CD4-positive, CD25-positive, alpha-beta regulatory T cell (primary cell): Measurements from ENCODE around the gene YEATS2. TPM values are rescaled to one million over a fixed set of nuclear protein-coding genes. Genes with fewer than 3 reads are reported as not detected.

Experiments used
- ATAC-seq, 2 donors: fragments of 150-1000 bp; cut with Tn5 transposase; one replicate each; pipeline ENCODE4 v1.10.0; 2021; ENCODE audit warnings: low read depth in 2 of 2, moderate number of reproducible peaks in 2 of 2, moderate library complexity in 1 of 2
- DNase-seq, 3 donors: peaks; one replicate each; pipeline versions ENCODE4 v3.0.0 to v3.0.0-alpha.2; 2012 to 2022; ENCODE audit warnings: mixed read lengths in 1 of 3
- H3K27ac ChIP-seq: one replicate; pipeline ENCODE4 v1.7.0; 2013; ENCODE audit warnings: mild to moderate bottlenecking, low read length; ENCODE audit not compliant: insufficient read depth, poor library complexity, severe bottlenecking
- H3K27me3 ChIP-seq: one replicate; pipeline ENCODE4 v1.7.0; 2013; ENCODE audit warnings: low read length; ENCODE audit not compliant: control insufficient read depth, insufficient read depth
- H3K36me3 ChIP-seq: one replicate; pipeline ENCODE4 v1.7.0; 2013; ENCODE audit warnings: mild to moderate bottlenecking, low read length, moderate library complexity; ENCODE audit not compliant: control insufficient read depth, insufficient read depth
- H3K4me1 ChIP-seq: 2 replicates; pipeline ENCODE4 v1.7.0; 2013; ENCODE audit warnings: mild to moderate bottlenecking, low read length; ENCODE audit not compliant: insufficient read depth, control insufficient read depth, poor library complexity, severe bottlenecking
- H3K4me3 ChIP-seq: one replicate; pipeline ENCODE4 v1.7.0; 2013; ENCODE audit warnings: low read depth, mild to moderate bottlenecking, low read length, moderate library complexity
- H3K9me3 ChIP-seq, 2 experiments: 1 replicate in 1 of 2; 2 replicates in 1 of 2; pipeline ENCODE4 v1.7.0; 2013; ENCODE audit warnings: low read length in 2 of 2, mild to moderate bottlenecking in 1 of 2, moderate library complexity in 1 of 2; ENCODE audit not compliant: control insufficient read depth in 2 of 2
- H3K27ac Mint-ChIP-seq, 3 donors: one replicate each; pipeline ENCODE4 v1.8.0; 2020 to 2022; ENCODE audit warnings: mild to moderate bottlenecking in 3 of 3, mixed read lengths in 3 of 3, moderate library complexity in 2 of 3
- H3K27me3 Mint-ChIP-seq: one replicate; pipeline ENCODE4 v1.8.0; 2022; ENCODE audit warnings: mild to moderate bottlenecking, mixed read lengths
- H3K36me3 Mint-ChIP-seq: one replicate; pipeline ENCODE4 v1.8.0; 2020; ENCODE audit warnings: mixed read lengths
- H3K4me1 Mint-ChIP-seq, 4 donors: one replicate each; pipeline ENCODE4 v1.8.0; 2020 to 2022; ENCODE audit warnings: mixed read lengths in 4 of 4, mild to moderate bottlenecking in 1 of 4
- H3K4me3 Mint-ChIP-seq, 4 donors: one replicate each; pipeline ENCODE4 v1.8.0; 2020 to 2022; ENCODE audit warnings: mild to moderate bottlenecking in 4 of 4, mixed read lengths in 4 of 4, moderate library complexity in 3 of 4
- H3K9me3 Mint-ChIP-seq, 7 donors: one replicate each; pipeline ENCODE4 v1.8.0; 2020 to 2022; ENCODE audit warnings: mixed read lengths in 7 of 7, mild to moderate bottlenecking in 3 of 7, moderate library complexity in 2 of 7
- polyA plus RNA-seq, 4 donors: library from polyadenylated mRNA; unstranded; fragments of 300-500 nt; fragmentation: Illumina TruSeq; gene quantifications; one replicate each; pipeline ENCODE4 v1.2.3, GENCODE V29; 2021
- total RNA-seq: library from RNA; stranded (reverse); gene quantifications from one replicate; pipeline ENCODE4 v1.2.3, GENCODE V29; 2022

The YEATS2 gene
- total and polyA plus RNA-seq, 5 donors from 2014 or later = 2.6 to 31.8 (median 3.5) TPM

GRCh38 chr3:183790700-183791099 is 93.1 kb downstream of the YEATS2 start:
- no peak overlapping the region for H3K27ac Mint-ChIP-seq
- H3K36me3 ChIP-seq = peaks cover 73% of the 10 kb centered on the region

GRCh38 chr3:183792976-183793375 is 95.4 kb downstream of the YEATS2 start:
- Mint-ChIP-seq H3K36me3 (peaks cover 51% of the 10 kb centered on the region), H3K27ac (no peak overlapping the region)
- H3K36me3 ChIP-seq = peaks cover 59% of the 10 kb centered on the region

More at GRCh38 chr3:183790700-183791099, 93.1 kb downstream of the YEATS2 start:
- peaks cover 60% of the 10 kb centered on the region for H3K36me3 Mint-ChIP-seq
- Histone ChIP-seq H3K27ac (no peak overlapping the region), H3K4me3 (no peak overlapping the region), H3K27me3 (no peaks in the 10 kb centered on the region), H3K9me3 (no peaks in the 10 kb centered on the region), H3K4me1 (no peaks in the 10 kb centered on the region)
- H3K27me3 Mint-ChIP-seq = no peaks in the 10 kb centered on the region
- no peaks in the 10 kb centered on the region for H3K9me3 Mint-ChIP-seq
- no peak overlapping the region for H3K4me3 Mint-ChIP-seq
- ATAC-seq = no peak
- no peak for DNase-seq
- peaks cover 0 to 3% (median 1%) of the 10 kb centered on the region in 4 donors for H3K4me1 Mint-ChIP-seq

GRCh38 chr3:183794452-183794851 is 96.9 kb downstream of the YEATS2 start:
- no peak overlapping the region for H3K4me3 ChIP-seq
- no peak overlapping the region for H3K4me3 Mint-ChIP-seq
- ATAC-seq = no peak

More at GRCh38 chr3:183792976-183793375, 95.4 kb downstream of the YEATS2 start:
- ATAC-seq = no peak
- Histone ChIP-seq H3K4me3 (no peak overlapping the region), H3K9me3 (no peaks in the 10 kb centered on the region), H3K27ac (no peak overlapping the region), H3K27me3 (no peaks in the 10 kb centered on the region), H3K4me1 (no peaks in the 10 kb centered on the region)
- H3K9me3 Mint-ChIP-seq = no peaks in the 10 kb centered on the region
- no peak overlapping the region for H3K4me3 Mint-ChIP-seq
- DNase-seq = no peak
- H3K27me3 Mint-ChIP-seq = no peaks in the 10 kb centered on the region
- H3K4me1 Mint-ChIP-seq = peaks cover 0 to 3% (median 1%) of the 10 kb centered on the region in 4 donors

DNA sequence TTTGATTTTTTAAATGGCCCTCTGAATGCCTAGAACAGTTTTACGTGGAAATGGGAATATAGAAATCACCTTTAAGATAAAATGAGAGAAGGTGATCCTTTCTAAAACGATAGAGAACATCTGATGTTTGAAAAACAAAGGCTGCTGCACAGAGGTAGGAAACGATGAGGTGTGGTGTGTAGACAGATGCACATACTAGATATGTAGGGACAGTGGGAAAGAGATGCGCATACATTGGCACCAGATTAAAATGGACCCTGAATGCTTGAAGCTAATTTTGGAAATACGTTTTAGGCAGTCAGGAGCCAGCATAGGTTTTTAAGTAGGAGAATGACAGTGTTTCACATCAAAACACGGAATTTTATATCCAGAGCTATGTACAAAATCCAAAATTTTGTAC is 98.8 kb downstream of the YEATS2 start:
- Histone ChIP-seq H3K36me3 (peaks cover 62% of the 10 kb centered on the region), H3K9me3 (no peaks in the 10 kb centered on the region), H3K4me3 (no peak overlapping the region), H3K4me1 (no peaks in the 10 kb centered on the region), H3K27ac (no peak overlapping the region), H3K27me3 (no peaks in the 10 kb centered on the region)
- ATAC-seq (no peak), DNase-seq (no peak)
- Mint-ChIP-seq H3K9me3 (no peaks in the 10 kb centered on the region), H3K4me1 (no peaks in the 10 kb centered on the region), H3K27ac (no peak overlapping the region), H3K4me3 (no peak overlapping the region), H3K36me3 (peaks cover 44% of the 10 kb centered on the region), H3K27me3 (no peaks in the 10 kb centered on the region)

More at GRCh38 chr3:183794452-183794851, 96.9 kb downstream of the YEATS2 start:
- Histone ChIP-seq H3K27me3 (no peaks in the 10 kb centered on the region), H3K27ac (no peak overlapping the region), H3K9me3 (no peaks in the 10 kb centered on the region), H3K4me1 (no peaks in the 10 kb centered on the region), H3K36me3 (peaks cover 63% of the 10 kb centered on the region)
- Mint-ChIP-seq H3K27me3 (no peaks in the 10 kb centered on the region), H3K9me3 (no peaks in the 10 kb centered on the region), H3K36me3 (peaks cover 52% of the 10 kb centered on the region), H3K27ac (peak overlapping the region in 1 of 3 donors; percentile 23), H3K4me1 (peaks cover 0 to 3% (median 0%) of the 10 kb centered on the region in 4 donors)
- no peak for DNase-seq

GRCh38 chr3:183797996-183798395 is 100.4 kb downstream of the YEATS2 start:
- Mint-ChIP-seq H3K27ac (no peak overlapping the region), H3K4me1 (no peaks in the 10 kb centered on the region), H3K9me3 (no peaks in the 10 kb centered on the region), H3K36me3 (peaks cover 41% of the 10 kb centered on the region), H3K27me3 (no peaks in the 10 kb centered on the region), H3K4me3 (no peak overlapping the region)
- Histone ChIP-seq H3K27ac (no peak overlapping the region), H3K9me3 (no peaks in the 10 kb centered on the region), H3K4me1 (no peaks in the 10 kb centered on the region), H3K4me3 (no peak overlapping the region), H3K27me3 (no peaks in the 10 kb centered on the region), H3K36me3 (peaks cover 57% of the 10 kb centered on the region)
- DNase-seq (no peak), ATAC-seq (no peak)

DNA sequence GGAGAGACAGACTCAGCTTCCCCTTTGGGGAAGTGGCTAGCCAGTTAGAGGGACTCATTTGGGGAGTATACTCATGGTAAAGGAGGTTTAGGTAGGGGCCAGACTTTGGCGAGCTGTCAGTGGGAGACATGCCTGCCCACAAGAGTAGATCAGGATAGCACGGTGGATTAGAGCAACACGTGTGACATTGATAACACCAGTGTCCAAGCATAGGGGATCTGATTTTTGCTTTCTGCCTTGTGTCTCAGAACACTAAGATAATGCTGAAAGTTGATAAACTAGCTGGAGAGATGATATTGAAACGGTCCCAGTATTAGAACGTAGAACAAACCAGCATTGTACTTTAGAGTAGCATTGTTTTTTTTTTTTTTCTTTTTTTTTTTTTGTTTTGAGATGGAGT is 101.9 kb downstream of the YEATS2 start:
- no peak overlapping the region for H3K4me3 ChIP-seq
- Mint-ChIP-seq H3K9me3 (no peaks in the 10 kb centered on the region), H3K36me3 (peaks cover 42% of the 10 kb centered on the region), H3K4me3 (no peak overlapping the region), H3K27ac (peak overlapping the region in 2 of 3 donors; percentile 1 to 78), H3K27me3 (no peaks in the 10 kb centered on the region), H3K4me1 (no peaks in the 10 kb centered on the region)
- no peaks in the 10 kb centered on the region for H3K27me3 ChIP-seq
- no peaks in the 10 kb centered on the region for H3K9me3 ChIP-seq
- ATAC-seq (no peak), DNase-seq (no peak)
- no peaks in the 10 kb centered on the region for H3K4me1 ChIP-seq
- H3K27ac ChIP-seq = no peak overlapping the region
- peaks cover 56% of the 10 kb centered on the region for H3K36me3 ChIP-seq

- H3K4me1 ChIP-seq = no peaks in the 10 kb centered on the region
- H3K27ac Mint-ChIP-seq = no peak overlapping the region
- H3K4me3 Mint-ChIP-seq = no peak overlapping the region
- ATAC-seq (no peak), DNase-seq (no peak)
- no peaks in the 10 kb centered on the region for H3K4me1 Mint-ChIP-seq
- peaks cover 40% of the 10 kb centered on the region for H3K36me3 Mint-ChIP-seq
- no peaks in the 10 kb centered on the region for H3K27me3 ChIP-seq
- no peaks in the 10 kb centered on the region for H3K9me3 ChIP-seq
- no peaks in the 10 kb centered on the region for H3K27me3 Mint-ChIP-seq
- H3K9me3 Mint-ChIP-seq = no peaks in the 10 kb centered on the region
- no peak overlapping the region for H3K27ac ChIP-seq
- peaks cover 60% of the 10 kb centered on the region for H3K36me3 ChIP-seq
- no peak overlapping the region for H3K4me3 ChIP-seq
Measured at GRCh38 chr3:183800243-183800863, 102.8 kb downstream of the YEATS2 start.

GRCh38 chr3:183801601-183802000 is 104.0 kb downstream of the YEATS2 start:
- no peaks in the 10 kb centered on the region for H3K9me3 ChIP-seq
- no peaks in the 10 kb centered on the region for H3K27me3 Mint-ChIP-seq
- ATAC-seq = no peak
- H3K9me3 Mint-ChIP-seq = no peaks in the 10 kb centered on the region
- H3K4me1 ChIP-seq = no peaks in the 10 kb centered on the region
- peaks cover 73% of the 10 kb centered on the region for H3K36me3 ChIP-seq
- peaks cover 39% of the 10 kb centered on the region for H3K36me3 Mint-ChIP-seq
- no peaks in the 10 kb centered on the region for H3K27me3 ChIP-seq
- H3K4me3 Mint-ChIP-seq = no peak overlapping the region
- no peak for DNase-seq
- no peaks in the 10 kb centered on the region for H3K4me1 Mint-ChIP-seq
- no peak overlapping the region for H3K4me3 ChIP-seq
- no peak overlapping the region for H3K27ac ChIP-seq
- no peak overlapping the region for H3K27ac Mint-ChIP-seq
